KMS-11 (cell line): ENCODE results near the gene XAB2.
"Not testable (repeated sequence)": the region's sequence is repeated elsewhere in the genome, so short reads cannot be mapped to it uniquely, and the experiment has no call there.

Experiments
- H2AFZ ChIP-seq: fragments of 200-600 bp; sonication (generic); 2 replicates; pipeline ENCODE4 v1.6.1; 2016; ENCODE audit warnings: antibody characterized with exemption, mixed run types, low read depth
- H3K27ac ChIP-seq: fragments of 200-600 bp; sonication (generic); 2 replicates; pipeline ENCODE4 v1.6.1; 2016; ENCODE audit warnings: mild to moderate bottlenecking, mixed run types
- H3K27me3 ChIP-seq: fragments of 200-600 bp; sonication (generic); 2 replicates; pipeline ENCODE4 v1.6.1; 2017; ENCODE audit warnings: mild to moderate bottlenecking, low read depth, mixed run types, moderate library complexity; ENCODE audit not compliant: insufficient read depth
- H3K36me3 ChIP-seq: fragments of 200-600 bp; sonication (generic); 2 replicates; pipeline ENCODE4 v1.6.1; 2017; ENCODE audit warnings: mild to moderate bottlenecking, mixed run types; ENCODE audit not compliant: insufficient read depth
- H3K4me1 ChIP-seq: fragments of 200-600 bp; sonication (generic); 2 replicates; pipeline ENCODE4 v1.6.1; 2016; ENCODE audit warnings: mild to moderate bottlenecking, low read depth, mixed run types; ENCODE audit not compliant: poor library complexity, severe bottlenecking
- H3K4me2 ChIP-seq: fragments of 200-600 bp; sonication (generic); 2 replicates; pipeline ENCODE4 v1.7.0; 2016; ENCODE audit warnings: mild to moderate bottlenecking, mixed run types
- H3K4me3 ChIP-seq: fragments of 200-600 bp; sonication (generic); IDR thresholded peaks from 2 replicates; pipeline ENCODE4 v1.6.1; 2017; ENCODE audit warnings: low read depth, low read length, mixed read lengths; ENCODE audit not compliant: insufficient read depth
- H3K79me2 ChIP-seq: fragments of 200-600 bp; sonication (generic); 2 replicates; pipeline ENCODE4 v1.6.1; 2016; ENCODE audit warnings: low read depth, mixed run types; ENCODE audit not compliant: insufficient read depth
- H3K9ac ChIP-seq: fragments of 200-600 bp; sonication (generic); 2 replicates; pipeline ENCODE4 v1.6.1; 2016; ENCODE audit warnings: mild to moderate bottlenecking, mixed run types
- H4K20me1 ChIP-seq: fragments of 200-600 bp; sonication (generic); 2 replicates; pipeline ENCODE4 v1.6.1; 2016; ENCODE audit warnings: mild to moderate bottlenecking, mixed run types; ENCODE audit not compliant: insufficient read depth
- CTCF ChIP-seq: fragments of 200-600 bp; sonication (generic); conservative IDR thresholded peaks from 2 replicates; pipeline ENCODE4 v1.6.1; 2017; ENCODE audit warnings: low read depth, mild to moderate bottlenecking, antibody characterized with exemption, low read length, moderate library complexity, mixed read lengths

Gene XAB2

GRCh38 chr19:7579182-7579581 lies 50.2 kb downstream of the XAB2 start:
- Histone ChIP-seq H3K79me2 (no peaks in the 10 kb centered on the region), H3K27ac (no peak overlapping the region), H2AFZ (no peak overlapping the region), H3K4me2 (no peak overlapping the region), H3K36me3 (no peaks in the 10 kb centered on the region), H4K20me1 (no peaks in the 10 kb centered on the region), H3K4me1 (no peaks in the 10 kb centered on the region), H3K4me3 (no peak overlapping the region), H3K9ac (no peak overlapping the region), H3K27me3 (peaks cover 48% of the 10 kb centered on the region)
- TF ChIP-seq CTCF, result no peak

DNA sequence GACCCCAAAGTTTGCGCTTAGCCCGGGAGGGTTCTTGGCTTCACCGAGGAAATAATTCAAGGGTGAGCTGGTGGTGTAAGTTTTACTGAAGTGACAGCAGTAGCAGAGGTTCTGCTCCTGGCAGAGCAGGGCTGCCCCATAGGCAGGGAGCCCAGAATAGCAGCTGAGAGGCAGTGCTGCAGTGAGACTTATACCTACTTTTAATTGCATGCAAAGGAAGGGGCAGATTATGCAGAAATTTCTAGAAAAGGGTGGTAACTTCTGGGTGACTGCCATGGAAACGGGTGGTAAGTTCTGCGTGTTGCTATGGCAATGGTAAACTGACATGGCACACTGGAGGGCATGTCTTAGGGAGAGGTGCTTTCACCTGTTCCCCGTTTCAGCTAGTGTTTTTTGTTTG lies 51.2 kb downstream of the XAB2 start:
- Histone ChIP-seq H3K79me2 (no peaks in the 10 kb centered on the region), H3K27me3 (peaks cover 48% of the 10 kb centered on the region), H3K4me2 (no peak overlapping the region), H3K27ac (no peak overlapping the region), H3K9ac (no peak overlapping the region), H3K36me3 (no peaks in the 10 kb centered on the region), H3K4me1 (no peaks in the 10 kb centered on the region), H4K20me1 (no peaks in the 10 kb centered on the region), H3K4me3 (no peak overlapping the region), H2AFZ (no peak overlapping the region)
- TF ChIP-seq CTCF, result no peak

DNA sequence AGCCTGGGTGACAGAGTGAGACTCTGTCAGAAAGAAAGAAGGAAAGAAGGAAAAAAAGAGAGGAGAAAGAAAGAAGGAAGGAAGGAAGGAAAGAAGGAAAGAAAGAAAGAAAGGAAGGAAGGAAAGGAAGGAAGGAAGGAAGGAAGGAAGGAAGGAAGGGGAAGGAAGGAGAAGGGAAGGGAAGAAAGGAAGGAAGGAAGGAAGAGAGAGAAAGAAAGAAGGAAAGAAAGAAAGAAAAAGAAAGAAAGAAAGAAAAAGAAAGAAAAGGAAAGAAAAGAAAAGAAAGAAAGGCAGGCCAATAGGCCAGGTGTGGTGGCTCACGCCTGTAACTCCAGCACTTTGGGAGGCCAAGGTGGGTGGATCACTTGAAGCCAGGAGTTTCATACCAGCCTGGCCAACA lies 51.9 kb downstream of the XAB2 start:
- not testable (repeated sequence) for H3K4me2 ChIP-seq, H3K9ac ChIP-seq, H3K36me3 ChIP-seq, H3K79me2 ChIP-seq, H4K20me1 ChIP-seq, H3K27ac ChIP-seq, H3K4me3 ChIP-seq, H3K4me1 ChIP-seq, H2AFZ ChIP-seq
- peaks cover 49% of the 10 kb centered on the region for H3K27me3 ChIP-seq

DNA sequence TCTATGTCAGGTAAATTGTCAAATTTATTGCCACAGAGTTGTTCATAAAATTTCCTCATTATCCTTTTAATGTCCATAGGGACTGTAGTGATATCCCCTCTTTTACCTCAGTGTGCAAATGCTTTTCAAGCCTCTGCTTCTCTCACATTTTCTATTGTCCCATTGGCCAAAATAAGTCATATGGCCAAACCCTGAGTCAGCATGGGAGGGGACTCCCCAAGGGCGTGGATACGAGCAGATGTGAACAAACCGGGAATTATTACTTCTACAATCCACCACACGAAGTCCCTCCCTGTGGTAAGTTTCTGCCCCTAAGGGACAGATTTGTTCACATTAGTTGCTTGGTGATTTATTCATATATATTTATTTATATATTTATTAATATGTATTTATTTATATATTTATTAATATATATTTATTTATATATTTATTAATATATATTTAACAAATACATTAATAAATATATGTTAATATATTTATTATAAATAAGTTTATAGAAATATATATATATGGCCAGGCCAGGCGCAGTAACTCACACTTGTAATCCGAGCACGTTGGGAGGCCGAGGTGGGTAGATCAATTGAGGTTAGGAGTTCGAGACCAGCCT lies 53.8 kb downstream of the XAB2 start:
- Histone ChIP-seq H2AFZ (no peak overlapping the region), H3K36me3 (no peaks in the 10 kb centered on the region), H3K79me2 (no peaks in the 10 kb centered on the region), H3K9ac (no peak overlapping the region), H3K27ac (no peak overlapping the region), H3K27me3 (peaks cover 37% of the 10 kb centered on the region), H3K4me3 (no peak overlapping the region), H4K20me1 (no peaks in the 10 kb centered on the region), H3K4me2 (no peak overlapping the region), H3K4me1 (no peaks in the 10 kb centered on the region)
- no peak for TF ChIP-seq CTCF

DNA sequence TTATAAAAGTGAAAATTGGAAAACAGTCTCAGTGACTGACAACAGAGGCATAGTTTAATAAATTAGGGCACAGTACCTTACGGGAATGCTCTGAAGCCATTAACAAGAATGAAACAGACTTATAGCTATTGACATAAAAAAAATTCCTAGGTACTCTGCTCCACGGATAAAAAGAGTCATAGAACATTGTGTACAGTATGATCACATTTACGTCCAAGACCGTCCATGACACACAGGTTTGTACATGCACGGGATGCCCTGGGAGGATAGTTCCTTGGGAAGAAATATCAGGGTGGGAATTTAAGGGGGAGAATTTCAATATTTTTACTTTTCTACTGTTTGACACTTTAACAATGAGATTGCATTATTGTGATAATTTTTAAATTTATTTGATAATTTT lies 58.6 kb downstream of the XAB2 start:
- Histone ChIP-seq H3K27ac (no peak overlapping the region), H3K79me2 (no peaks in the 10 kb centered on the region), H3K36me3 (no peaks in the 10 kb centered on the region), H3K4me2 (no peak overlapping the region), H3K4me1 (no peaks in the 10 kb centered on the region), H2AFZ (no peak overlapping the region), H3K9ac (no peak overlapping the region), H4K20me1 (no peaks in the 10 kb centered on the region), H3K27me3 (peaks cover 9% of the 10 kb centered on the region; the same call in 1 of the 2 replicates), H3K4me3 (no peak overlapping the region)
- no peak for TF ChIP-seq CTCF
